NCI-H69 (cell line): ENCODE data around the gene STIM2.
"Not testable (repeated sequence)": the region's sequence is repeated elsewhere in the genome, so short reads cannot be mapped to it uniquely, and the experiment has no call there.

ENCODE experiments used
- DNase-seq: peaks from one replicate; lab custom pipeline; 2025; lab: John Stamatoyannopoulos, UW

The STIM2 gene

GRCh38 chr4:26867914-26868684 is 7.5 kb downstream of the STIM2 start:
- no peak for DNase-seq

GRCh38 chr4:26870576-26871262 is 10.1 kb downstream of the STIM2 start:
- DNase-seq: no peak

- DNase-seq: no peak
Observed at GRCh38 chr4:26871611-26872010, 11.0 kb downstream of the STIM2 start.

- DNase-seq: no peak
Observed at GRCh38 chr4:26873391-26874026, 12.9 kb downstream of the STIM2 start.

- no peak for DNase-seq
Observed at GRCh38 chr4:26874110-26874509, 13.5 kb downstream of the STIM2 start.

- DNase-seq: no peak
Observed at GRCh38 chr4:26877406-26877805, 16.8 kb downstream of the STIM2 start.

GRCh38 chr4:26877961-26878360 is 17.3 kb downstream of the STIM2 start:
- DNase-seq: no peak

- DNase-seq: no peak
Observed at GRCh38 chr4:26878794-26879391, 18.3 kb downstream of the STIM2 start.

- no peak for DNase-seq
Observed at GRCh38 chr4:26879805-26880204, 19.2 kb downstream of the STIM2 start.

GRCh38 chr4:26884026-26884425 is 23.4 kb downstream of the STIM2 start:
- DNase-seq: no peak

- no peak for DNase-seq
Observed at GRCh38 chr4:26884486-26884988, 23.9 kb downstream of the STIM2 start.

GRCh38 chr4:26885912-26886274 is 25.3 kb downstream of the STIM2 start:
- no peak for DNase-seq

GRCh38 chr4:26887143-26887542 is 26.5 kb downstream of the STIM2 start:
- no peak for DNase-seq

- DNase-seq: no peak
Observed at GRCh38 chr4:26887809-26888208, 27.2 kb downstream of the STIM2 start.

- no peak for DNase-seq
Observed at GRCh38 chr4:26889356-26889755, 28.7 kb downstream of the STIM2 start.

- no peak for DNase-seq
Observed at GRCh38 chr4:26891054-26891453, 30.4 kb downstream of the STIM2 start.

- no peak for DNase-seq
Observed at GRCh38 chr4:26891867-26892266, 31.2 kb downstream of the STIM2 start.

GRCh38 chr4:26892480-26893150 is 32.0 kb downstream of the STIM2 start:
- no peak for DNase-seq

- DNase-seq: no peak
Observed at GRCh38 chr4:26893491-26893890, 32.9 kb downstream of the STIM2 start.

- not testable (repeated sequence) for DNase-seq
Observed at GRCh38 chr4:26894881-26895280, 34.2 kb downstream of the STIM2 start.

- no peak for DNase-seq
Observed at GRCh38 chr4:26896636-26897035, 36.0 kb downstream of the STIM2 start.

GRCh38 chr4:26899991-26900390 is 39.4 kb downstream of the STIM2 start:
- no peak for DNase-seq
